Mucosa of gallbladder (tissue), 1 donor: ENCODE measurements around the gene GDPD5. TPM values are rescaled to one million over a fixed set of nuclear protein-coding genes. Genes with fewer than 3 reads are reported as not detected.
A peak's percentile ranks its signal among the peaks of the same experiment; 100 is the strongest.

Source experiments
- DNase-seq: peaks from one replicate; pipeline ENCODE4 v3.0.0-alpha.2; 2020; ENCODE audit warnings: low spot score
- total RNA-seq: library from RNA; stranded (reverse); gene quantifications from one replicate; pipeline ENCODE4 v1.2.1, GENCODE V29; 2021
- donor health status: DM: no; HTN: no; CAD: no.

Gene GDPD5
- total RNA-seq, 1 donor from 2014 or later = 16.7 TPM

DNA sequence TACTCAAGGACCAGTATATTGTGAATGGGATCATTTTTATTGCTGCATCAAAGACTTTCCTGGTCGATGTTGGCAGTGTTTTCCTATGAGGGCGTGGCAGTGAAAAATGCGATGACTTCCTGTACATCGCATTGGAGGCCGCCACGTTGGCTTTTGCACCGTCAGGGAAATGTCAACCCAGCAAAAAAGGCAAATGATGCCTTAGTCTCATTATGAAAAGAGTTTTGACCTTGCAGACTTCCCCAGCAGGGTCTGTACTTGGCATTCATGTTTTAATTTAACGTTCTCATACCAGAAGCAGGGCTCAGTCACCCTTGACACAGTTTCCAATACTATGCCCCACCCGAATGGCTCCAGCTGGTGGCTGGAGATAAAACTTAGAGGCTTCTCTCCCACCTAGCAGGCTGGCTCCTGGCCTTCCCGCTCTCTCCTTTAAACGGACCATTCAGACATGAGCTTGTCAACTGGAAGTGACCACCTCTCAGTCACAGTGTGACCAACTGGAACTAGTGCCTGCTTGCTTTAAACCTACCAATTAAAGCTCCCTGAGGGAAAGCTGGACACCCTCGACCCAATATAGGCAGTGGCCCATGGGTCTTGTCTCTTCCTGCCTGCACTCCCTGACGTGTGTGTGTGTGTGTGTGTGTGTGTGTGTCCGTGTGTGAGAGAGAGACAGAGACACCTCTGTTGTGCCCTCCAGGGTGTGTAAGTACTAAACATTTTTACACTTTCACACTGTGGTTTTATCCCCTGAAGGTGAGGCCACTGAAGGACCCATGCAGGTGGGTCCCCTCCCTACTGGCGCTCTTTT, 8.7 kb upstream of the GDPD5 start:
- DNase-seq = peak; percentile 51

DNA sequence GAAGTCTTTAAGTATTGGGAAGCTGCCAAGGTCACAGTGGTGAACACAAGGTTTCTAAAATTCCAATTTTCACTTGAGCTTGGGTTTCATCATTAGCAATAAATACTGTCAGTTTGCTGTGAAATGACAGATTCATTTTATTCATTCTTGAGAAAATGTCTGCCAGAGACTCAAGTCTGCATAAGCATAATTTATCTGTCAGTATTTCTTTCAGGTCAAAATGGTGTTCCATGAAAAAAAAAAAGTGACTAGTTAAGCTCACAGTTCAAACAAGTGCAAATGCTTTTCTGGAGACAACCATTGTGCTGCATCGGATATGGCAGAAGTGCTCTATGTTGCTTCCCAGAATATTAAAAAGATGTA, 8.1 kb upstream of the GDPD5 start:
- DNase-seq = no peak

DNA sequence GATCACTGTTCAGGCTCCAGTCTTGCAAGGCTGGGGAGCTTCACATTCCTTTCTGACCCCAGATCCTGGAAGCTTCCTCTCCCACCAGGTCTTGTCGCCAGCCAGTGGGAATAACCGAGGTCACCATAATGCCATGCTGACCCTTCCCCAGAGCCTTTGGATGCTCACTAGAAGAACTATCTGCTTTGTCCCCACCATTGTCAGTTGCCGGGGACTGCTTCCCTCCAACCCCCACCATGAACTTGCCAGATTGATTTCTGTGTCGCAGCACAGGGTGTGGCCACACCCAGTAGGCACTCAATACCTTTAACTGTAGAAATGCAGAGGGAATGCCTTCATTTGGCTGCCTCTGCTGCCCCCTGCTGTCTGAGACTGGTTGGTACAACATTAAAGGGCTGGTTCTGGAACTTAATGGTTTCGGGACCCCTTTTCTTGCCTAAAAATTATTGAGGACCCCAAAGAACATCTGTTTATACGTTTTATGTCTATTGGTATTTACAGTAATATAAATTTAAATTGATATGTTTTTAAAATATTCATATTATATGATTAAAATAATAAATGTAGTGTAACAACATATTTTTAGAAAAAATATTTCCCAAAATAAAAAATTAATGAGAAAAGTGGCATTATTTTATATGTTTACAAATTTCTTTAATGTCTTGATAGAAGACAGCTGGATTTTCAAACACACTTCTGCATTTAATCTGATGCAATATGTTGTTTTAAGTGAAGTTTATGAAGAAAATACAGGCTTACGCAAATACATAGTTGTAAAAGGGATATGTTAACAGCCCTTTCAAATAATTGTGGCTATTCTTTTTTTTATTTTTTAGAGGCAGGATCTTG, 6.7 kb upstream of the GDPD5 start:
- DNase-seq = peak; percentile 74

DNA sequence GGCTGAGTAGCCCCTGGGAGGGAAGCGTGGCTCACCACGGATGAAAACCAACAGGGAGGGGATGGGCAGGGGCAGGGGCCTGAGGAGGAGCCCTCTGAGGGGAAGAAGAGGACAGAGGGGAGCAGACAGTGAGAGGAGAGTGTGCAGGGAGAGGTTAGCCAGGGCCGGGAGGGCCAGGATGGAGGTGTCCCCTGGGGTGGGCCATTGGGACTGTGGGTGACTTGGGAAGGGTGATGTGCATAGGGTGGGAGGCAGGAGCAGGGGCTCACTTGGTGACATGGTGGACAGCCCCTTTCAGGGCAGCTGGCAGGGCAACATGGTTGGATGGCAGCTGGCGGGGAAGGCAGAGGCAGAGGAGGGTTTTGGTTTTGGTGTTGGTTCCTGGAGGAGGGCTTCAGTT, 5.6 kb upstream of the GDPD5 start:
- DNase-seq = no peak

DNA sequence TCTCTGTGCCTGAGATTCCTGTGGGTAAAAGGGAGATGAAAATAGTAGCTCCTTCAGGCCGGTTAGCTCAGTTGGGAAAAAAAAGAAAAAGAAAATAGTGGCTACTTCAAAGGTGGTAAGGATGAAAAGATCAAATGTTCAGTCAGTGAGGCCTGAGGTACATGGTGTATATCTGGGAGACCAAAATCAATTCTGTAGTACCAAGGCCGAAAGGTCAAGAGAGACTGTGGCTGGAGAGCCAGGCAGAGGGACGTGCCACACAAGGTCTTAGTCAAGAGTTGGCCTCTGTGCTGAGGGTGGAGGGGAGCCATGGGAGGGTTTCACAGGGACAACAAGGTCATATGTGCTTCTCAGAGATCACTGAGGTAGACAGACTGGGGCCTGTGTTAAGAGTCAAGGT, 4.8 kb upstream of the GDPD5 start:
- no peak for DNase-seq

DNA sequence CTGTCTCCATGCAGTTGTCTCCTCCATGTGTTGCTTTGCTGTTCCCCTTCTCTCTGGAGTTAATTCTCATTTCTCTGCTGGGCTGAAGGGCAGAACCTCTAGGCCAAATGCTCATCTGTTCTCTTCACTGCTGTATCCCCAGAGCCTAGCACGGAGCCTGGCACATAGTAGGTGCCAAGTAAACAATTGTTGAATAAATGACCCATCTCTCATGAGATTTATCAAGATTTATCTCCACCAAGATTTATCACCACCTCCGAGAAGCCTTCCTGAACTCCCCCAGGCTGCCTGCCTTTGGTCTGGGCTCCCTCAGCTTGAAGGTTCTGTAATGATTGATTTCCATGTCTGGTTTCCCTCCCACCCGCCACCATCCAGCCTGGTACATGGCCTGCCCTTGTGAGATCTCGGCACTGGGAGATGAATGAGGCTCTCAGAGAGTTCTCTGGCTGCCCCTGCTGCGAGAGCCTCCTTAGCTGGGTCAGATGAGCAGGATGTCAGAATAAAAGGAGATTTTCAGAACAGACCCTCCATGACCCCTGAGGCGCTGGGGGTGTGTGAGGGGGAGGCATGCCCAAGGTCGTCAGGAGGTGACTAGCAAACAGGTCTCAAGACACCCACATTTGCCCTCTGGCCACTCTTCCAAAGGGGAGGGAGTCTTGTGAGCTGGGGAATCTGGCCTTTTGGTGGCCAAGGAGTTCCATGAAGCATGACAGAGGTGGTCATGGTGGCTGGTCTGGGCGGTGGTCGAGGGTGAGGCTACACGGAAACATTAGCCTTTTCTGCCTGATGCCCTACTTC, 2.4 kb upstream of the GDPD5 start:
- no peak for DNase-seq

DNA sequence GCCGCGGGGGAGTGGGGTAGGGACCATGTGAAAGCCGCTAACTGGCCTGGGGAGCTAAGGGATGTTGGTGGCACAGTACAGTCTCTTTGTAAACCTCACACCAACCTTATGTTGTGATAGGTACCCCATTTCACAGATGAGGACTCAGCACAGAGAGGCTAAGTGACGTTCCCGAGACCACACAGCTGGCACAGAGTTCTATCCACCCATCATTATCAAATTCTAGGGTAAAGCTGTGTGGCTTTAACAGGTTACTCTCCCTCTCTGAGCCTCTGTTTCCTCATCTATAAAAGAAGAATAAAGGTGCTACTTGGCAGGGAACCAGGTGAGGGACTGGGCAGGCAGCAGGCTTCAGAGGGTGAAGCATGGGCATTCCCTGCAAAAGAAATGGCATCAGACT, 1.4 kb upstream of the GDPD5 start:
- no peak for DNase-seq

DNA sequence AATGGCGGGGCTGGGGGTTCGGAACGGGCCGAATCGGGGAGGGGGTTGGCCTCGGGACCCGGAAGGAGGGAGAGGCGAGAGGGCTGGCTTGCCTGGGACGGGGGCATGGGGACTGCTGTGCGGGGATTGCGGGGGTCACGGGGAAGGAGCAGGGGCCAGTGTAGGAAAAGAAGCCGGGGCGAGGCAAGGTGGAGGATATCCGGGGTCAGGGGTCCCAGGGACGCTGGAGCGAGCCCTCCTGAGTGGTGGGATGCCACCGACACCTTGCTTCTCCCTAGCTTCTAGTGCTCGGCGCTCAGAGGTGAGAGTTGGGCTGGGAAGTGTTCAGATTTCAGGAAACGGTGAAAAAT, 426 bp upstream of the GDPD5 start:
- no peak for DNase-seq

DNA sequence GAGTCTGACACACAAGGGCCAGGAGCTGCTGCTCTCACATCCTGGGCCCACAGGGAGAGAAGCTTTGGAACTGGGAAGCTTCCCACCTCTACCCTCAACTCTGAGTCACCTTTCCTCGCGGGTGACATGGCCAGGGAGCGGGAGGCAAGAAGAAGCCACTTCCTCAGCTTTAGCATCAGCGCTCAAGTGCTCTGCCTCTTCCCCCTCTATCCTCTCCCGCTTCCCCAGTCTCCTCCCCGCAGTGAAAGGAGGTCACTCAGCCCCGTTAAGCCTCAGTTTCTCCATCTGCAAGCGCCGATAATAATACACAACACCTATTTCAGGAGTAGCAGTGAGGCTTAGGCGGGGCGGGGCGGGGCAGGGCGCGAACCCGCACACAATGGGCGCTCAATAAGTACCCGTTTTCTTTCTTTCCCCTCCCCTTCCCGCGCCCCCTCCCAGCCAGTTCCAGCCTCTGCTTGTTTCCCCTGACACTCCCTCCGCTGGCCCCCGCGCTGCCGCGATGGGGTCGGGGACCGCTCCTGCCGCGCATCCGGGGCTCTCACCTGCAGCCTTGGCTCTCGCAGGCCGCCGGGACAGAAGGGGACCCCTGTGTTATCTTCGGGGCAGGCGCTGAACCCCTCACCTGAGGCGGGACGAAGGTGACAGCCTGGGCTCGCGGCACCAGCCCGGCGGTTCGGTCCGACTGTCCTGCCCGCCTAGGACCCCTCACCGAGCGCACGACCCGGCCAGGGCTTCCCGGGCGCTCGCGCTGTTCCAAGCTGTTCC, 892 bp downstream of the GDPD5 start:
- no peak for DNase-seq

DNA sequence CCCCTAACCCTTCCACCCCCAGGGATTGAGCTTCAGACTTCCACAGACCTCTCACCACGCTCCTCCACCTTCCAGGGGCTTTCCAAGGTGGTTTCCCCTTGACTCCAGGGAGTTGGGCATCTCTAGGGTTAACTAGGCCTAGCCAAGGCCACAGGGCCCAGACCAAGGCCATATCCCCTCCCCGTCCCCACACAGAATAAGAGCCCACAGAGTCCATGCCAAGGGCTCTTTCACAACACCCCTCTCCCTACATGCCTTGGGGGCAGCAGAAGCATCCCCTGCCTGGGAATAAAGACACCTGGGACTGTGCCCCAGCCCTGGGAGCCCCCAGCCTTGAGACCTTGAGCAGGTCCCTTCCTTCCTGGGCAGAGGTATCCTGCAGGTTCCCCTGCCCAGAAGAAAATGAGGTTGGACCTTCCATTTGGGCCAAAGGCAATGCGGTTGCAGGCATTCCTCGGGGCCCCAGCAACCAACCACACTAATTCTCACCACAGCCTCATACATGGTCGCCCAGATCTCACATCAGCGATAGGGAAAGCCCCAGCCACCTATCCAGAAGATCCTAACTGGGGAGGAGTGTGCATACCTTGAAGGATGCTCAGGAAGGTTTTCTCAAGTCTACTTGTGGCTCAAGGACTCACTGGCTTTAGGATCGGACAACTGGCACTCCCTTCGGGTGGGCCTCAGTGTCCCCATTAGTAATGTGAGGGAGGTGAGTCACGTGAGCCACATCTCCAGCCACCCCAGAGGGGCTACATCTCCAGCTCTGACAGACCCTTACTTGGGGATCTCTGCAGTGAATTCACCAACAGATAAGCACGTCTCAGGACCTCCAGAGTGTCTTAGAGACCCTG, 1.7 kb downstream of the GDPD5 start:
- no peak for DNase-seq

DNA sequence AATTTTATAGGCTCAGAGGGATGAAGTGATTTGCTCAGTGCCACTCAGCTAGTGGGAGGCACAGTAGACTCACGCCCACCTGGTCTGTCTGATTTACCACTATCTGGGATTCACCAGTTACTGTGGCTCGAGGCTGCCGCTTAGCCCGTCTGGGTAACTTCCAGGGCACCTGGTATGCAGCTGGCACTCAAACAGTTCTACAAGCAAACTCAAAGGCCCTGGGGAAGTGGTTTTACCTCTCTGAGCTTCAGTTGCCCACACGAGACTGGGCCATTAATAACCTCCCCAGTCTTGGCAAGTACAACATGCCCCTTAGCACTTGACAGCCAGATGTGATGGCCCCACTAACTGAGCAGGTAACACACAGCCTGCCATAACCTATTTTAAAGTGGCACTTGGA, 2.6 kb downstream of the GDPD5 start:
- no peak for DNase-seq

DNA sequence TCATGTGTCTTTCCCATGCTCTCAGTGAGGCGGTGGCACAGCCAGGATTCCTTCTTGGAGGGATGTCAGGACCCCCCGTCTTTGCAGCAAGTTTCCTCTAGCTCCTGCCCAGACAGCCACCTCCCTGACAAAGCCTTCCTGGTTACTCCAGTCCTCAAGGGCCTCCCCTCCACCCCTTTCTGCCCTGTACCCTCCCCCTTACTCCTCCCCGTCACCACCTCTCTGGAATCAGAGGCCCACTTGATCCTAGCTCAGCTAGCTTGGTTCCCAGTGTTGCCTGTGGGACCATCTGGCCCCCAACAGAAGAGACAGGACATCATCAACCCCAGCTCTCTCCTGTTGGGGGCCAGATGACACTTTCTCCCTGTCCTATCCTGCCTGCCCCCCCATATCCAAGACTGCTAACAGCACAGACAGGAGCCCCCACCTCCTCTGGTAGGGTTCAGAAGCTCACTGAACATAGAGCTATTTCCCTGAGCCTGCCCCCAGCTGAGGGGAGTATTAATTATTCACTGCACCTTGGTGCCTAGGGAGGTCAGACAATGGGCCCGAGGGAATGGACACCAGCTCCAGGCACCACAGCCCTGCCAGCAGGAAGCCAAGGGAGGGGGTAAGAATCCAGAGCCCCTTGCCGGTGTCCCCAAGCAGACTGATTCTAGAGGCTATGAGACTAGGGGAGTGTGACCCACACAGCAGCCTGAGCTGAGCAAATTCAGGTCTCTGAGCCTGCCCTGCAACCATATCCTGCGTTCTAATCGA, 3.3 kb downstream of the GDPD5 start:
- DNase-seq = no peak

DNA sequence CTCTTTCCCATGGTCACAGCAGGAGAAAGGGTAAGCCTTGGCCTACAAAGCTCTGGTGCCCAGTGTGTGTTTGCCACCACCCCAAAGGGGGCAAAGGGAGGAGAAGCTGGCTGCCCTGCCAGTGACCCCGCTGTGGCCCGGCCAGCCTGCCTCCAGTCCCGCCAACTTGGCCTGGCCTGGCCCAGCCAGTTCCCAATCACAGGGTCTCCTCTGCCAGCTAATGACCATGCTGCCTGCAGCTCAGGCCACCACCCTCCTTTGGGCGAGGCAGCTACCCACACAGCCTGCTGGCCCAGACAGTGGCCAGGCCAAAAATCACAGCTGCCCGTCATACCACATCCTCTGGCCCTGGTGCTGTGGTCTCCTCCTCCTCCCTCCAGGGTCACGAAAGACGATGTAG, 5.1 kb downstream of the GDPD5 start:
- DNase-seq = no peak

DNA sequence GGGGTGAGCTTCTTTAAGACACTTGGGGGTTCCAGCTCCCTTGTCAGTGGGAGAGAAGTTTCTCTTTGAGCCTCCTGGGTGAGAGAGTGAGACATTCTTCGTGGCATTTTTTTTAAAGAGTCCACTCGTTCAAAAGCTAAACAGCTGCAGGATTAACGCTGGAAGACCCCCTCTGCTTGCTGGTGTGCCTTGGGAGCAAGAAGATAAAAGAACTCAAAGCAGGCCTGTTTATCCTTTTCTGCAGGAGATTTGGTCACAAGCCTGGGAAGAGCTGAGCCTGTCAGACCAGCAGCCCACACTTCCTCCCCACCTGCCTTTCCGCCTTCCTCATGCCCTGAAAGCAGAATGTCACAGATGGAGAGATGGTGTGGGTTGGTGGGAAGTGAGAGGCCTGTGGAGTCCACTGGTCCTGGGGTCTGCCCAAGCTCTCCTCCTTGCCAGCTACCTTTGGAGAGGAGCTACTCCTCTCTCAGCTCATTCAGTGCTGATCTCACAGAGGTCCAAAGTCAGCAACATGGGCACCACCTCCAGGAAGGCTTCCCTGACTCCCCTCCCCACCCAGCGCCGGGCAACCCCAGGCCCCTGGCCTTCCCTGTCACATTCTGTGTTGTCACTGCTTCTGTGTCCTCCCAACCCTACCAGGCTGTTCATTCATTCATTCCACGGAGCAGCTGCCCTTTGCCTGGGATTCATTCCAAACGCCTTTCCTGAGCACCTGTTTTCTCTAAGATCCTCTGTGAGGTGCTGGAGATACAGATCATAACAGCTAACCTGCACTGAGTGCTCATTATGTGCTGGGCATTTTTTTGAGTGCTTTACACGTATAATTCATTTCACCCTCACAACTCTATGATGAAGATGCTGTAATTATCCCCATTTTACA, 6.7 kb downstream of the GDPD5 start:
- DNase-seq = no peak

DNA sequence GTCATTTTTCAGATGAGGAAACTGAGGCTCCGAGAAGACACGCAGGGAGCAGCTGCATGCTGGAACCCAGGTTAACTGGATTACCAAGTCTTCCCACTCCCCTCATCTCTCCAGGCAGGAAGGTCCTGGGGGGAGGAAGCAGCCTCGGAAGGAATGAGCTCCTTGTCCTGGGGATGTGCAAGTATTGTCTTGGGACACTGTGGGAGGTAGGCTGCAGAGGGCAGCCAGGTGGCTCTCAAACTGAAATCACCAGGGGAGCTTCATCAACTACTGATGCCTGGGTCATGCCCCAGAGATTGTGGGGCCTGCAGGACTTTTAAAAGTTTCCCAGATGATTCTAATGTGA, 7.6 kb downstream of the GDPD5 start:
- no peak for DNase-seq

DNA sequence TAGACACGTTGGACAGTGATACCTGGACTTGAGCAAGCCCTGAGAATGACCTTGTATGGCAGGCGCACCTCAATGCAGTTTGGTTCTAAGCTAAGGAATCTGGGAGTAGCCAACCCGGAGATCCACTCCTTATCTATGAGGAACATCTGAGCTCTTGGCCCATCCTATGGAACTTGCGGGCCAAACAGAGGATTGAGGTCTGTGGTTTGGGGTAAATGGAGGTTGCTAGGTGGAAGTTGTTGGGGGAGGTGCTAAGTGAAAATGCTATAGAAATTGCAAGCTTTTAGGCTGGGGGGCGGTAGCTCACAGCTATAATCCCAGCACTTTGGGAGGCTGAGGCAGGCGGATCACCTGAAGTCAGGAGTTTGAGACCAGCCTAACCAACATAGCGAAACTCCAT, 8.9 kb downstream of the GDPD5 start:
- no peak for DNase-seq

DNA sequence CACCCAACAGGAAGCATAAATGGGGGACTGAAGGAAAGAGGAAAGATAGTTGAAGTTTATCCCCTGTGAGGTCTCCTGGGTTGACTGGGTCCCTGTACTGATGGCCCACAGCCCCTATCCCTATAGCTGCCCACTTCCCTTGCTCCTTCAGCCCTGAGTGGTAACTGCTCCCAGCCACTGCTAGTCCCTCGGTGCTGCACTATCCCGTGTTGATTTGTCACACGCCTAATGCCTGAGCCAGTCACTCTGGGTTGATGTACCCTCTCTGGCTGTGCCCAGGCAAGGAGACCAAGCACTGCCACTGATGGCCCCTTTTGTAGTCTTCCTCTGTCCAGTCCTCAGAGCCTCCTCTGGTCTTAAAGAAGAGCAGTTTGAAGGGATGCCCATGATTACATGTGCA, 9.6 kb downstream of the GDPD5 start:
- no peak for DNase-seq

DNA sequence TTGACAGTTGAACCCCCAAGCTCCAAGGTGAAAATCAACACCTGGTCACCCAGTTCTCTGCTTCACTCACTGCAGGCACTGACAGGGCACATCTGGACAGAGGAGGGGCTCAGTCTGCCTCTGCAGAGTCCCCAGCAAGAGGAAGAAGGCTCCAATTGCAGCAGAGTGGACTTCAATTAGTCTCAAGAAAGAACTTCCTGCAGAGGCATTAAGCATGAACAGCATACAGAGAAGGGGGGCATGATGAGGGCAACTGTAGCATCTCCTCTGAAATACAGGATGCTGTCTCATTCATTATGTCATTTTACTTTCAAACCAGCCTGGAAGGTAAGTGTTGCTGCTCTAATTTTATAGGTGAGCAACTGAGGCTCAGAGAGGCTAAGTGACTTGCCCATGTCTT, 11.1 kb downstream of the GDPD5 start:
- no peak for DNase-seq

DNA sequence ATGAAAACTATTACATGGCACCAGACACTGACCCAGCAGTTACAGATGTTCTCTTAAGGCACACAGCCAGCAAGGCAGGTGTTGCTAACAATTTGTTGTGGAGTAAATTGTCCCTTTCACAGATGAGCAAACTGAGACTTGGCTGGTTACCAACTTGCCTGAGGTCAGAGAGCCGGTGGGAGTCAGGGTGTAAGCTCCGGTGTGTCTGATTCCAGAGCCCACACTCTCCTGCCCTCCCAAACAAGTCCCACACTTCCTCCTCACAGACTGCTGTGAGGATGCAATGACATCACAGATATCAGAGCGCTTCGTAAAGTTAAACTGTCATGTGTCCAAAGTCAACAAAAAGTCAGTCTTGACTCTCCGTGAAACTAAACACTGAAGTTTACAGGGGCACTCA, 12.5 kb downstream of the GDPD5 start:
- DNase-seq = no peak
